Measurements from ENCODE around the gene ISY1. TPM values are rescaled to one million over a fixed set of nuclear protein-coding genes. Genes with fewer than 3 reads are reported as not detected.
A peak's percentile ranks its signal among the peaks of the same experiment; 100 is the strongest.

Gene ISY1
- total and polyA plus RNA-seq, 2 donors (not counting 1 experiment from before 2014, with no cell fraction given): 26.4 to 49.6 TPM

- no peaks in the 10 kb centered on the region for H3K27me3 Mint-ChIP-seq
- ATAC-seq (ENCODE audit: low read depth): peak; percentile 5
- peak; percentile 67 for DNase-seq
- POLR2A ChIA-PET: interaction anchor here (0.6 to 1.8 kb wide), 13 partner anchors 12 to 471 kb away, joined by 3 to 6 read pairs (median 3); partner anchors contain the start of genes CNBP and COPG1
- intact Hi-C loops (cut with micrococcal nuclease): loop anchor here (2.0 to 5.0 kb wide), 4 partner anchors 94 to 456 kb away; partner anchors contain the start of gene COPG1
- peaks cover 42 to 46% of the 10 kb centered on the region in 2 donors for H3K4me1 ChIP-seq (ENCODE audit: control insufficient read depth in 2 of 2, insufficient read depth in 2 of 2, low read length in 2 of 2)
- H3K27ac Mint-ChIP-seq: peak overlapping the region; percentile 84
- no peak for TF ChIP-seq CTCF (IDR thresholded peaks at IDR 0.05)
- TF ChIP-seq EZH2 (IDR thresholded peaks at IDR 0.05; ENCODE audit: borderline replicate concordance, insufficient read depth, low read depth, low read length, poor library complexity, severe bottlenecking): no peak
- WGBS (ENCODE audit: insufficient coverage): under 1% methylated on average over 79 of the region's 80 CpGs
- peaks cover 34% of the 10 kb centered on the region for H3K79me2 ChIP-seq (ENCODE audit: control insufficient read depth, insufficient read depth, low read length)
- peaks cover 31% of the 10 kb centered on the region for H4K20me1 ChIP-seq (ENCODE audit: control insufficient read depth, insufficient read depth, low read length, poor library complexity, severe bottlenecking)
- no peaks in the 10 kb centered on the region for H3K9me3 Mint-ChIP-seq (ENCODE audit: insufficient read depth)
- peak overlapping the region; percentile 98 for H3K4me2 ChIP-seq (replicated peaks; ENCODE audit: low read depth, low read length, poor library complexity, severe bottlenecking)
- CTCF ChIA-PET: interaction anchor here (1.2 to 4.3 kb wide), 9 partner anchors 41 to 151 kb away, joined by 3 to 32 read pairs (median 5); partner anchors contain the start of genes COPG1 and ISY1
- no peaks in the 10 kb centered on the region for H3K9me3 ChIP-seq (ENCODE audit: control extremely low read depth in 1 of 3, control insufficient read depth in 2 of 3, insufficient read depth in 1 of 3, low read length in 2 of 3)
- peak overlapping the region; percentile 88 for H3K4me3 Mint-ChIP-seq
- peaks cover 52% of the 10 kb centered on the region for H3K4me1 Mint-ChIP-seq
- H3K4me3 ChIP-seq (ENCODE audit: control extremely low read depth in 1 of 5, extremely low read depth in 1 of 5, insufficient read depth in 1 of 5, low read depth in 2 of 5, low read length in 4 of 5): peak overlapping the region; percentile 68 to 81 (median 76)
- peak overlapping the region; percentile 57 to 61 for H3K27ac ChIP-seq (ENCODE audit: low read length in 2 of 2)
- peak overlapping the region; percentile 80 for H3K9ac ChIP-seq (ENCODE audit: low read length)
- H3K27me3 ChIP-seq (replicated peaks in 1 of 4; ENCODE audit: control extremely low read depth in 1 of 4, control insufficient read depth in 3 of 4, insufficient read depth in 4 of 4, low read length in 3 of 4): no peaks in the 10 kb centered on the region
- peaks cover 4% of the 10 kb centered on the region in 2 experiments for H3K36me3 ChIP-seq (replicated peaks in 1 of 2; ENCODE audit: control extremely low read depth in 1 of 2, control insufficient read depth in 1 of 2, extremely low read depth in 1 of 2, insufficient read depth in 2 of 2, low read length in 1 of 2)
- peak overlapping the region; percentile 60 for H2AFZ ChIP-seq (ENCODE audit: insufficient read depth, low read depth, low read length, poor library complexity, severe bottlenecking)
Observed at GRCh38 chr3:129121016-129121791, 39.7 kb downstream of the ISY1 start.

Measured in B cell (primary cell).